Activated CD4-positive, CD25-positive, alpha-beta regulatory T cell treated with anti-CD3 and anti-CD28 coated beads, Interleukin-2, amount 50 U/mL, for 24 hours (primary cell): ENCODE measurements around the gene MTG1.
A peak's percentile ranks its signal among the peaks of the same experiment; 100 is the strongest.
"Not testable (repeated sequence)": the region's sequence is repeated elsewhere in the genome, so short reads cannot be mapped to it uniquely, and the experiment has no call there.

Source experiments
- ATAC-seq, 2 donors: fragments of 150-1000 bp; cut with Tn5 transposase; one replicate each; pipeline ENCODE4 v1.10.0; 2021; ENCODE audit warnings: mild to moderate bottlenecking in 1 of 2, moderate library complexity in 1 of 2

Gene MTG1

DNA sequence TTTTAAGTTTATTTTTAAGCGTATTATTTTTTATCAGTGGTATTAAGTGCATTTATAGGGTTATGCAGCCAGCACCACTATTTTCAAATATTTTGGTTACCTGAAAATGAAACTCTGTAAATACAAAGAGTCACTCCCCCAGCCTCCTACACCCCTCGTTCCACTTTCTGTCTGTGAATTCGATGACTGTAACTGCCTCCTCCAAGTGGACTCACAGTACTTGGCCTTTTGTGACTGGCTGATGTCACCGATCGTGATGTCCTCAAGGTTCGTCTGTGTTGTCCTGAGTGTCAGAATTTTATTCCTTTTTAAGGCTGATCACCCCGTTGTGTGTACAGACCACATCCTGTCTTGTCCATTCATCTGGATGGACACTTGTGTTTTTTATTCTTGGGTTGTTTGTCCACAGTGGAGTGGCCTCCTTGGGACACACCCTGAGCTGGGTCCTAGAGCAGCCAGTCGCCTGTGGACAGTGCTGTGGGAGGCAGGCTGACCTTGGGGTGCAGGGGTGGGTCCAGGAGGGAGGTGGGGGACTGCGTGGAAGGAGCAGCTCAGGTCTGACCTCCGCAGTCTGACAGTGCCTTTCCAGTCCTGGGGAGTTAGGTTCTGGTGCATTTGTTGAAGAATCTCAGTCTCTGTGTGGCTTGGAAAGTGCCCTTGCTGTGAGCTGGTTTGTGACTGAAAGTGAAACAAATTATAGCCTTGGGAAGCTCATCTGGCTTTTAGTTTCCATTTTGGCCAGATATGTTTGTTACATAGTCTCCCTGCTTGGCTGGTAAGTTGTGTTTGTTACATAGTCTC is 6.9 kb downstream of the MTG1 start:
- peak; percentile 40 to 63 for ATAC-seq

- no peak for ATAC-seq
Observed at GRCh38 chr10:133401500-133401899, 7.5 kb downstream of the MTG1 start.

DNA sequence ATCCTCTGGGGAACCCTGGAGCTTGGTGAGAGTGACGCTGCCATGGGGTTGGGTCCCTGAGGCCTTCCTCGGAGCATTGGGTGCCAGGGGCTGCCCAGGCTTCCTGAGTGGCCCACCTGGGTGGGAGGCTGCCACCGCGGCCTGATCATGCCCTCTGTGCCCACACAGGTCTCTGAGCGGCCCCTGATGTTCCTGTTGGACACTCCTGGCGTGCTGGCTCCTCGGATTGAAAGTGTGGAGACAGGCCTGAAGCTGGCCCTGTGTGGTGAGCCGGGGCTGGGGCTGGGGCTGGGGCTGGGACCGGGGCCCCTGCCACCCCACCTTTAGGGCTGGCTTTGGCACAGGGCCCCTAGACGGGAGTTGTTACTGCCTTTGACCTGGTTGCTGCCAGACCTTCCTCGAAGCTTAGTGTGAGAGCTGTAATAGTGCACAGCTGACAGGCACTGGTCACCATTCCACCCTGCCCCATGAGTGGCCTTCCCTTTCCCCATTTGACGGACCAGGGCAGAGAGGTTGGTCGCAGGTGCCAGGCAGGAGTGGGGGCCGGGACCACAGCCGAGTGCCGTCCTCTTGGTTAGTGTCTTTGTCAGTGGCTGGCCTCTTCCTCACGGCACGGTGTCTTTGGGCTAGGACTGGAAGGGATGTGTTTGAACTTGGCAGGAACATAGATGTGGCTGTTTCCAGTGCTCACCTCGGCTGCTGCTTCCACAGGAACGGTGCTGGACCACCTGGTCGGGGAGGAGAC is 8.2 kb downstream of the MTG1 start:
- ATAC-seq: no peak

DNA sequence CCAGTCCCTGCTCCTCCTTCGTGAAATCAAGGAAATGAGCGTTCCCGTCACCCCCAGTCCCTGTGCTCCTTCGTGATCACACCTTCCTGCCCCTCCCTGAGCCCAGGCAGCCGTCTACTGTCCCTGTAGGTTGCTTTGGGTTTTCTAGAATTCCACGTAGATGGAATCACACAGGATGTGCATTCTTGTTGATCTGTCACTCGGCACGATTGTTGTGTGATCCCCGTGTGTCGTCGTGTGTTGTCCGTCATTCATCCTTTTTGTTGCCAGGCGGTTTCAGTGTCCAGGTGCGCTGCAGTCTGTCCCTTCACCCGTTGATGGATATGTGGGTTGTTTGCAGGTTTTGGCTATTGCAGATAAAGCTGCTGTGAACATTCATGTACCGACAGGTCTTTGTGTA is 9.4 kb downstream of the MTG1 start:
- ATAC-seq: no peak

DNA sequence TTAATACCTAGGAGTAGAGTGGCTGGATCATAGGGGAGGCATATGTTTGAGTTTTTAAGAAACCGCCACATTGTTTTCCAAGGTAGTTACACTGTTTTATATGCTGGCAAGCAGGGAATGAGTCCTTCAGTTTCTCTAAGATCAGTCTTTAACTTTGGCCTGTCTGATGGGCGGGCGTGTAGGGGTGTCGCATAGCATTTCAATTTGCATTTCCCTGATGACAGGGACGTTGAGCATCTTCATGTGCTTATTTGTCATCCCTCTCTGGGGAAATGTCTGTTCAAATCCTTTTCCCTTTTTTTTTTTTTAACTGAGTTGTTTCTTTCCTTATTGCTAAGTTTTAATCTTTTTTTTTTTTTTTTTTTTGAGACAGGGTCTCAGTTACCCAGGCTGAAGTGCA is 9.8 kb downstream of the MTG1 start:
- no peak for ATAC-seq

DNA sequence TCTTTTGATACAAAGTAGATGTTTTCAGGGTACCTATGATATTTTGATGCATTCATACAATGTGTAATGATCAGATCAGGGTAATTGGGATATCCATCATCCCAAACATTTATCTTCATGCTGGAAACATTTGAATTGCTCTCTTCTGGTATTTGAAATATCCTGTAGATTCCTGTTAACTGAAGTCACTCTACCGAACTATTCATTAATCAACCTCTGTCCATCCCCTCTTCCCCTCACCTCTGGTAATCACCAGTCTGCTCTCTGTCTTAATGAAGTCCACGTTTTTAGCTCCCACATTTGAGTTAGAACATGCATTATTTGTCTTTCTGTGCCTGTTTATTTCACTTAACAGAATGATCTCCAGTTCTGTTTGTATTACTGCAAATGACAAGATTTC is 11.3 kb downstream of the MTG1 start:
- no peak for ATAC-seq

DNA sequence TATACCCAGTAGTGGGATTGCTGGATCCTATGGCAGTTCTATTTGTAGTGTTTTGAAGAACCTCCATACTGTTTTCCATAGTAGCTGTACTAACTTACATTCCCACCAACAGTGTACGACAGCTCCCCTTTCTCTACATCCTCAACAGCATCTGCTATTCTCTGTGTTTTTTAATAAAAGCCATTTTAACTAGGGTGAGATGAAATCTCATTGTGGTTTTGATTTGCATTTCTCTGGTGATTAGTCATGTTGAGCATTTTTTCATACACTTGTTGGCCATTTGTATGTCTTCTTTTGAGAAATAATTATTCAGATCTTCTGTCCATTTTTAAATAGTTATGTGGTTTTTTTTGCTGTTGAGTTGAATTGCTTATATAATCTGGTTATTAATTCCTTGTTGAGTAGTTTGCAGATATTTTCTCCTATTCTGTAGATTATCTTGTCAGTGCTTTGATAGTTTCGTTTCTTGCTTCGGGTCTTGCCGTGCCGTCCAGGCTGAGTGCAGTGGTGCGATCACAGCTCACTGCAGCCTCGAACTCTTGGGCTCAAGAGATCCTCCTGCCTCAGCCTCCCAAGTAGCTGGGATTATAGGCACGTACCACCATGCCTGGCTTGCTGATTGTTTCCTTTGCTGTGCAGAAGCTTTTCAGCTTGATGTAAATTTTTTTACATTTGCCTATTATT is 12.0 kb downstream of the MTG1 start:
- peak; percentile 66 to 70 for ATAC-seq

DNA sequence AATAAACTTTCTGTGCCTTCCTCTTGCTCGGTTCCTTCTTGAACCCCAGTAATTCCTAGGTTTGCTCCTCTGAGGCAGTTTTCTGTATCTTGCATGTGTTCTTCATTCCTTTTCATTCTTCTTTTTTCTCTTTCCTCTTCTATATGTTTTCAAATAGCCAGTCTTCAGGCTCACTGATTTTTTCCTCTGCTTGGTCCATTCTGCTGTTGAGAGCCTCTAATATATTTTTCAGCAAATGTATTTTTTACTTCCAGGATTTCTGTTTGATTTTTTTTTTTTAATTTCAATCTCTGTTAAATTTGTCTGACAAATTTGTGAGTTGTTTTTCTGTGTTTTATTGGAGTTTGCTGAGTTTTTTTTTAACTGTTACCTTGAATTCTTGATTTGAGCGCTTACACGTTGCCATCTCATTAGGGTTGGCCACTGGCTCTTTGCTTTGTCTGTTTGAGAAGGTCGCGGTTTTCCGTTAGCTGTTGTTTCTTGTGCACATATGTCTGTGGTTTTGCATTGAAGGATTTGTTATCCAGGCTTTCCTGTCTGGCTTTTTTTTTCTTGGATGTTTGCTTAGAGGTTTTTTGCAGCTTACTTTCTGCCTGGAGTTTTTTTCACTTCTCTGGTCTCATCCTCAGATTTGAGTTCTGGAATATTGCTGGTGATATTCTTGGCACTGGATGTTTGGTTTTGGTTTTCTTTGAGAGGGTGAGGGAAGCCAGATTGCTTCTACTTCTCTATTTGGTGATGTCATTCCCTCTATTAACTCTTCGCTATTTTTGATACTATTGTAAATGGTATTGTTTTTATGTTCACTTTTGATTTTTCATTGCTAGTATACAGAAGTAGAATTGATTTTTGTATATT is 17.8 kb downstream of the MTG1 start:
- no peak for ATAC-seq

- ATAC-seq: no peak
Observed at GRCh38 chr10:133412381-133412711, 18.4 kb downstream of the MTG1 start.

GRCh38 chr10:133414401-133414800 is 20.4 kb downstream of the MTG1 start:
- ATAC-seq: not testable (repeated sequence)

DNA sequence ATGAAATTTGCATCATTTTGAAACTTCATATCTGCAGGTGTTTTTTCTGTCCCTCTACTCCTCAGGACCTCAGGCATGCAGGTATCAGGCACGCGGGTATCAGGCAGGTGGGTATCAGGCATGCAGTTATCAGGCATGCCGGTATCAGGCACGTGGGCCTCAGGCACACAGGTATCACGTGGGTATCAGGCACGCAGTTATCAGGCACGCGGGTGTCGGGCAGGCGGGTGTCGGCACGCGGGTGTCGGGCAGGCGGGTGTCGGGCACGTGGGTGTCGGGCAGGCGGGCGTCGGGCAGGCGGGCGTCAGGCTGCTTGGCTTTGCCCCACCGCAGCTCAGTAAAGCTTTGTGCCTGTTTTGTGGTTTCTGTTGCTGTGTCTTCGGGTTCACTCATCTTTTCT is 21.8 kb downstream of the MTG1 start:
- ATAC-seq: no peak

- ATAC-seq: no peak
Observed at GRCh38 chr10:133418289-133418993, 24.5 kb downstream of the MTG1 start.

DNA sequence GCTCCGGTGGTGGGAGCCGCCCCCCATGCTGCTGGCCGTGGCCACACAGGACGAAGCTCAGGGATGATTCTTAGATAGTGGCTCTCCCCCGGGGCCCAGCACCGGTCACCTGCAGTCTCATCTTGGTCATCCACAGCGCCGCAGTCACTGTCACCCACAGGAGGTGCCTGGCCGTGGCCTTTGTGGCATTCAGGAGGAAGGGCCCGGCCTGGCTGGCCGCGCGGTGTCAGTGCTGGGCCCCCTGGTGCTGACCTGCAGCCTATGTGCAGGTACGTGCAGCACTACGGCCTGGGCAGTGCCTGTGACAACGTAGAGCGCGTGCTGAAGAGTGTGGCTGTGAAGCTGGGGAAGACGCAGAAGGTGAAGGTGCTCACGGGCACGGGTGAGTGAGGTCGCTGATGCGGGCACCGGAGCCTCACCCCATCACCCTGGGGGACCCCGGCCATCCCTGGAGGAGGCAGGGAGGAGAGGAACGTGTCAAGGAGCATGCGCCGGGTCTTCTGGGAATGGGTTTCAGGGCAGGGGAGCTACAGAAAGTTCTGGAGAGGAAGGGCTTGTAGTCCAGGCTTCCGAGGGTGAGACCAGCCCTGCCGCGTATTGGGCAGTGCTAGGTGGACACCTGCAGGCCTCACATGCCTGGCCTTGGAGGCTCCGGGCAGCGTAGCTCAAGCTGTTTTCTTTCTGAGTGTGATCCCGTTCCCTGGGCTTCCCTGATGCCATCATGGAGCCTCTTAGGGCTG is 25.4 kb downstream of the MTG1 start:
- no peak for ATAC-seq

- ATAC-seq: no peak
Observed at GRCh38 chr10:133420028-133420427, 26.1 kb downstream of the MTG1 start.

DNA sequence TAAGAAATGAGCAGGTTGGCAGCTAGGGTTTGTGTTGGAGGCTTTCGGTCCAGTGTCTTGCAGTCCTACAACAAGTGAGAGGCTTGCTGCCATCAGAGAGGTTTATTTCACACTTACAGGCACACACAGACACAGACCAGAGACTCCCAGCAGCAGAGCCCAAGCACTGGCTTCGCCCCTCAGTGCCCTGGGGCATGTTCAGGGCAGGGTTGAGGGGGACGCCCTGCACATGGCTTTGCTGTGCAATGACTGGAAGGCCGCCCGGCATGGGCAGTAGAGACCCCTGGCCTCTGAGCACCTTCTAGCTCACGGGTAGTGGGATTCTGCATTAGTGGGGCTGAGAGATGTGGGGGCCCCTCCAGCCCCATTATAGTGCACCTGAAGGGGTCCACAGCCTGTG is 26.6 kb downstream of the MTG1 start:
- ATAC-seq: no peak

DNA sequence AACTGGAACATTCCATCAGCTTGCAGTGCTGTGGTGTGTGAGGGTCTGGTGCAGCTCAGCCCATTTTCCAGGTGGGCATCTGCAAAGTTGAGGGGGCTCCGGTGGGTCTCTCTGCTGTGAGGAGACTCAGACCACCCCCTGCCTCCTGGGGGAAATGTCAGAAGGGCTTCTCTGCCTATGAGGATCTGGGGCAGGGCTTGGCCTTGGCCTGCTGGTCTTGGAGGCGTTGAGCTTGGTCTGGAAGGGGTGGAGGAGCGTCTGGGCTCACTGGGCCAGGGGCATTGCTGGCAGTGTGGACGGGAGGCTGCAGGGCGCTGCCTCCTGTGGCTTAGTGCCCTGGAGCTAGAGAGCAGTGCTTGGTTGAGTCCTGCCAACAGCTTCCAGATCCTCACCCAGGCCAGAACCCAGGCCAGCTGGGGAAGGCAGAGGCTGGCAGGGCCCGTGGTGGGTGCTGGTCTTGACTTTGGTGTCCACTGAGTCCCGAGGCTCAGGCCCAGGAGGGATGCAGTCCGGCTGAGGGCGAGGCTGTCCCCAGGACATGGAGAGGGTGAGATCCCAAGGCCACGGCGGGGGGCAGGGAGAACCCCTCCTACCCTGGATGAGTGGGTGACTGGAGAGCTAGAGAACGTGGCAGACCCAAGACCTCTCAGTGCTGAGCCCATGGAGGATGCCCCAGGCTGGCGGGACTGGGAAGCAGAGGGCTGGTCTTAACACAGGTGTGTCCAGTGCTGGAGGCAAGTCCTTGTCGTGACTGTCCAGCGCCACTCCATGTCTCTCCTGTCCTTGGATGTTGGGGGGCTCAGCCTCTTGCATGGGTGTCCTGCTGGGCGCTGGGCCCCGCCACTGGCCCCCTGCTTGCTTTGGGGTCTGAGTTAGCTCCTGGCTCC is 27.6 kb downstream of the MTG1 start:
- no peak for ATAC-seq

DNA sequence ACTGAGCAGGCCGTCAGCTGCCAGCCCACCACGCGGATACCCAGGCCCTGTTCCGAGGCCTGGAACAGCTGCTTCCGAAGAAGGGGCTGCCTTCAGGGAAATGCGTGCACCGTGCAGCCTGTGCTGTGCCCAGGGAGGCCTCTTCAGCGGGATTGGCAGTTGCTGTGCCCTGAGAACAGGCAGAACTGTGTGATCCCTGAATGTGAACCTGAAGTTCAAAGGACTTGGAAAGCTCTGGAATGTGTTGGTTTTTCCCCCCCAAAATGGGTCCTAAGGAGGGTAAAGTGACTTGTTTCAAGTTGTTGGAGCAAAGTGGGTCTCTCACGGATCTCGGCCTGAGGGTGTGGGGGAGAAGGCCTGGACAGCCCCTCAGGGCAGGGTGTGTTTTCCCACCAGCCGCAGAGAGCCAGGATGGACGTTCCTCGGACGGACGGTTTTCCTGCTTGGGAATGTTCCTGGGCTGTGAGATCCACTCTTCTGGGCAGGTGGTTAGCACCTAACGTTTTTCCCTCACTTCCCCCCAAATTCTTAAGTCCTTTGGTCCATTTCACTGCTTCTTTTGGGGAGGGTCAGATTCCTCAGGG is 28.4 kb downstream of the MTG1 start:
- ATAC-seq: no peak

DNA sequence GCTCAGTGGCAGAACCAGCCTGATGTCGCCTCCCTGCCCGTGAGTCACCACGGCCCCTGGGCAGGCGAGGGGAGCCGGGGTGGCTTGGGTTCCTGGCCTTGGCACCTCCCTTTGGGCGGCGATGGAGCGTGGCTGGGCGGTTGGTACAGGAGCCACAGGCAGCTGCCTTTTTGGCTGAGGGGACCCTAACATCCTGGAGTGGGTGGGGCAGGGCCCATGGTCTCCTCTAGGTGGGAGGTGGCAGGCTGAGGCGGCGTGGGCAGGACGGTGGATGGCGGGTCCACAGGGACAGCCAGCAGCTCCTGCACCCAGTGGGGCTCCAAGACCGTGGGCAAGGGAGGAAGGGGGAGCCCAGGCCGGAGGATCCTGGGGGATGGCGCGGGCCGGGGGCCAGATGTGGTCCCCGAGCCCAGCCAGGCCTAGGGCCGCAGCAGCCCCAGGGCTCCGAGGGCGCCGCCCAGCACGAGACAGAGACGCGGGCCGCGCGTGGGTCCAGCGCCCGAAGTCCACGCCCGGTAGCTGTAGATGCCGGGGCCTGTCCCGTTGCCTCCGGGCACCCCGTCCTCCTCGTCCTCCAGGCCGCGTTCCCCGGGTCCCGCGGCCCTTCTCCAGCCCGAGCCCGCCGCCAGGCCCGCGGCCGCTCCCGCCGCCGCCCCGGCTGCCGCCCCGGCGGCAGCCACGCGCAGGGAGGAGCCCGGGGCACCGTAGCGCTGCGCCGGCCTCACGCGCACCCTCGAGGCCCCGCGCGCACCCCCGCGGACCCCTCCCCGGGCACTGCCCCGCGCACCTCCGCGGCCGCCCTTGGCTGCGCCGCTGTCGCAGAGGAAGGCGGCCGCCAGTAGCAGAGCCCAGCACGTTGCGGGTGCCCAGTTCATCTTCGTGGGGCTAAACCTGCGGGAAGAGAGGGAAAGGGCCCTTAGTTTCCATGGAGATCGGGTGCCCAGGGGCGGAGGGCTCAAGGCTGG is 29.1 kb downstream of the MTG1 start:
- ATAC-seq: peak; percentile 10 to 27

- peak; percentile 11 to 14 for ATAC-seq
Observed at GRCh38 chr10:133424102-133424501, 30.1 kb downstream of the MTG1 start.
